ENCODE results near the gene GRIP2.

Gene GRIP2

DNA sequence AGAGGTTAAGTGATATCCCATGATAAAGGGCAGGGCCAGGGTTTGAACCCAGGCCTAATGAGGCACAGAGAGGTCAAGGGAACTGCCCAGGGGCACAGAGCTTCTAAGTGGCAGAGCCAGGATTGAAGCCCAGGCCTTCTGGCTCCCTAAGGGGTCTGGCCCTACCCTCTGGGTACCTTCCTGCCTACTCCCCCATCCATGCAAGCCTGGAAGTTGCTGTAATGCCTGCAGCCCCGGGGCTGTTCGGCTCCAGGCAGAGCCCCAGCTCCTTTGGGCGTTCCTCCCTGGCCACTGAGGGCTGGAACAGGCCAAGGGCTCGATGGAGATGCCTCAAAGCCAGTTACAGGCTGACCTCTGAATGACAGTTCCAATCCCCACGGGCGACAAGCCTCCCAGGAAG, 4.5 kb downstream of the GRIP2 start:
- ATAC-seq: no peak
- no peak for TF ChIP-seq PPARA (CRISPR knock-in tag; IDR thresholded peaks at IDR 0.05; ENCODE audit: borderline replicate concordance)

DNA sequence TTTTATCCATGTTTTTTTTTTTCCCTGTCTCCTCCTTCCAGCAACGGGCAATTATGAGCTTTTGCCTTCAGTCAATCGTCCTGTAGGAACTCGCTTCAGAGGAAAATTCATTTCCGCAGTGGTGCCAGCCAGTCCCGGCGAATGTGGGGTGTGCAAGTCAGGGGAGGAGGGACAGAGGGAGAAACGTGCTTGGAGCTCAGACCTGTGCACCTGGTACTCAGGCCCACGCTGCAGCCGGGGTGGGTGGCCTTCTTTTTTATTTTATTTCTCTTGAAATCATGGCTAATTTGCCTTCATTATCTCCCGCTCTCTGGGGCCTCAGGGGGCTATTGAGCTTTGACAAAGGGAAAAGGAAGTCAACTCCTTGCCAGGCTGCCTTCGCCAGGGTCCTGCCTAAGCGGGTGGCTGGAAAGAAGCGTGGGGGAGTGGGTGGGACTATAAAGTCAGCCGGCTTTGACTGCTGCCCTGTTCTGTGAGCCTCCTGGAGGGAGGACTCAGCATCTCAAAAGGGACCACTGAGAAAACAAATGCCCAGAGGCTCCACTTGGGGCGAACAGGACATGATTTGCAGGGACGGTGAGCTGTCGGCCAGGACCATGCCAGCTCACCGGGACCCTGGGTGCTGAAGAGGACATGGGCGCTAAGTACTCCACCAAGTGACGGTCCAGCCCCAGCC, 5.5 kb downstream of the GRIP2 start:
- ATAC-seq: no peak

DNA sequence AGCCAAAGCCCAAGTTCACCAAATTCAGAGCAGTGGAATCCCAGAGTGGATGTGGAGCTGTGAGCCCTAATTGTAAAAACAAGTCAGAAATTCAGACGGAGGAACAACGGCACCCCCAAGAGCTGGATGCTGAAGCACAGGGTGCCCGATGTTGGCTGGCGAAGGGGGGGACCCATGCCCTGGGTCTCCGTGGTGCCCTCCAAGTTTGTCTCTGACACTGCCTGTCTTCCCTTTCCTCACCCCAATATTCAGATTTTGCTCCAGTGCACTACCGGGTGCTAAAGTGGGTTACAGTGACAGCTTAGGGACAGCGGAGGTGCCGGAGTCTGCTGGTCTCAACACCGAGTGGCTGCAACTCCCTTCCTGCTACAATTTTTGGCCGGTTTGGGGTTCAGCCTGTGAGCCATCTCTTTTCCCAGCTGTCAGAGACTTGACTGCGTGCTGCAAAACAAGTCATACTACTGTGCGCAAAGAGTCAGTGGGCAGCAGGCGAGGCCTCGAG, 6.6 kb downstream of the GRIP2 start:
- no peak for ATAC-seq
- no peak for TF ChIP-seq PATZ1 (CRISPR knock-in tag; IDR thresholded peaks at IDR 0.05; ENCODE audit: borderline replicate concordance)

More for the DNA sequence above, 5.5 kb downstream of the GRIP2 start:
- TF ChIP-seq ZNF8 (CRISPR knock-in tag; IDR thresholded peaks at IDR 0.05) (no peak), ZNF70 (CRISPR knock-in tag; IDR thresholded peaks at IDR 0.05) (no peak), OSR1 (CRISPR knock-in tag; IDR thresholded peaks at IDR 0.05) (no peak), ZFP30 (CRISPR knock-in tag; IDR thresholded peaks at IDR 0.05) (no peak), BACH2 (CRISPR knock-in tag; IDR thresholded peaks at IDR 0.05; ENCODE audit: borderline replicate concordance) (no peak), ZC3H10 (CRISPR knock-in tag; IDR thresholded peaks at IDR 0.05) (no peak), TSHZ2 (CRISPR knock-in tag; IDR thresholded peaks at IDR 0.05) (no peak), PPARA (CRISPR knock-in tag; IDR thresholded peaks at IDR 0.05; ENCODE audit: borderline replicate concordance) (no peak), RARB (CRISPR knock-in tag; IDR thresholded peaks at IDR 0.05) (no peak), ZFP3 (CRISPR knock-in tag; IDR thresholded peaks at IDR 0.05) (no peak)
- TF ChIP-seq, protein P1, sequence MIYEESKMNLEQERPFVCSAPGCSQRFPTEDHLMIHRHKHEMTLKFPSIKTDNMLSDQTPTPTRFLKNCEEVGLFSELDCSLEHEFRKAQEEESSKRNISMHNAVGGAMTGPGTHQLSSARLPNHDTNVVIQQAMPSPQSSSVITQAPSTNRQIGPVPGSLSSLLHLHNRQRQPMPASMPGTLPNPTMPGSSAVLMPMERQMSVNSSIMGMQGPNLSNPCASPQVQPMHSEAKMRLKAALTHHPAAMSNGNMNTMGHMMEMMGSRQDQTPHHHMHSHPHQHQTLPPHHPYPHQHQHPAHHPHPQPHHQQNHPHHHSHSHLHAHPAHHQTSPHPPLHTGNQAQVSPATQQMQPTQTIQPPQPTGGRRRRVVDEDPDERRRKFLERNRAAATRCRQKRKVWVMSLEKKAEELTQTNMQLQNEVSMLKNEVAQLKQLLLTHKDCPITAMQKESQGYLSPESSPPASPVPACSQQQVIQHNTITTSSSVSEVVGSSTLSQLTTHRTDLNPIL (CRISPR knock-in tag; IDR thresholded peaks at IDR 0.05; ENCODE audit: low read depth): no peak
- TF ChIP-seq, protein P2, sequence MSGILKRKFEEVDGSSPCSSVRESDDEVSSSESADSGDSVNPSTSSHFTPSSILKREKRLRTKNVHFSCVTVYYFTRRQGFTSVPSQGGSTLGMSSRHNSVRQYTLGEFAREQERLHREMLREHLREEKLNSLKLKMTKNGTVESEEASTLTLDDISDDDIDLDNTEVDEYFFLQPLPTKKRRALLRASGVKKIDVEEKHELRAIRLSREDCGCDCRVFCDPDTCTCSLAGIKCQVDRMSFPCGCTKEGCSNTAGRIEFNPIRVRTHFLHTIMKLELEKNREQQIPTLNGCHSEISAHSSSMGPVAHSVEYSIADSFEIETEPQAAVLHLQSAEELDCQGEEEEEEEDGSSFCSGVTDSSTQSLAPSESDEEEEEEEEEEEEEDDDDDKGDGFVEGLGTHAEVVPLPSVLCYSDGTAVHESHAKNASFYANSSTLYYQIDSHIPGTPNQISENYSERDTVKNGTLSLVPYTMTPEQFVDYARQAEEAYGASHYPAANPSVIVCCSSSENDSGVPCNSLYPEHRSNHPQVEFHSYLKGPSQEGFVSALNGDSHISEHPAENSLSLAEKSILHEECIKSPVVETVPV (CRISPR knock-in tag; IDR thresholded peaks at IDR 0.05): no peak

DNA sequence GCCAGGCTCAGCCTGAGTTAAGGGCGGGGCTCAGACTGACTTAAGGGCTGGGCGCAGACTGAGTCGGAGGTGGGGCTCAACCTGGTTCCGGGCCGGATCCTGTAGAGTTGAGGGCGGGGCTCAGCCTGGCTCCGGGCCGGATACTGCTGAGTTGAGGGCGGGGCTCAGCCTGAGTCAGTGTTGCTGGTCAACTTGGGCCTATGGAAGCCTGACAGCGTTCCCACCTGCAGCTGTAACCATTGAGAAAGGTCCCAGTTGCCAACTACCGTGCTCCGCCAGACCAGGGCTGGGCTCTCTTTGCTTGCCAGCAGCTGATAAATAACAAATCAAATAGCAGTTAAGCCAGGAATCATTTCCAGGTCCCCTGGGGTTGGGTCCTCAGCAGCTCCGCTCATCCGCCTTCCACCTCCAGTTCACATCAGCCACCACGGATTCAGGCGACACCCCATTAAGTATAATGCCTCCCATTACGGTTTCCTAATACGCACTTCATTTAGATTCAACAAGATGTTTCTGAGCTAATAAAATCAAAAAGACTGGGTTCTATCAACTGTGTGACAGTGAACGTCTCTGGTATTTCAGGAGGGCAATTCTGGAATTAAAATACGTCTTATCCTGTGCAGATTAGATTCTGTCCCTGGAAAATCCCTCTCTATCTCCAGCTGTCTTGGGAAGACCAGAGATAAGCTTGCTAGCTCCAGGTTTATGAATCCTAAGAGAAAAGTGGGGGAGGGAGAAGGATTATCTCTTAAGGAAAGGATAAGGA, 7.3 kb downstream of the GRIP2 start:
- no peak for ATAC-seq
- no peak for TF ChIP-seq ZNF8 (CRISPR knock-in tag; IDR thresholded peaks at IDR 0.05)

GRCh38 chr3:14531856-14532395, 8.2 kb downstream of the GRIP2 start:
- no peak for ATAC-seq
- no peak for TF ChIP-seq OSR1 (CRISPR knock-in tag; IDR thresholded peaks at IDR 0.05)
- no peak for TF ChIP-seq PATZ1 (CRISPR knock-in tag; IDR thresholded peaks at IDR 0.05; ENCODE audit: borderline replicate concordance)
- TF ChIP-seq, protein P2 (CRISPR knock-in tag; IDR thresholded peaks at IDR 0.05): no peak
- no peak for TF ChIP-seq RARB (CRISPR knock-in tag; IDR thresholded peaks at IDR 0.05)
- TF ChIP-seq, protein P1 (CRISPR knock-in tag; IDR thresholded peaks at IDR 0.05; ENCODE audit: low read depth): no peak
- TF ChIP-seq TSHZ2 (CRISPR knock-in tag; IDR thresholded peaks at IDR 0.05): no peak
- TF ChIP-seq ARNTL (CRISPR knock-in tag; IDR thresholded peaks at IDR 0.05; ENCODE audit: borderline replicate concordance, low read depth): no peak
